ENCODE data around the gene CHST8.

The CHST8 gene

DNA sequence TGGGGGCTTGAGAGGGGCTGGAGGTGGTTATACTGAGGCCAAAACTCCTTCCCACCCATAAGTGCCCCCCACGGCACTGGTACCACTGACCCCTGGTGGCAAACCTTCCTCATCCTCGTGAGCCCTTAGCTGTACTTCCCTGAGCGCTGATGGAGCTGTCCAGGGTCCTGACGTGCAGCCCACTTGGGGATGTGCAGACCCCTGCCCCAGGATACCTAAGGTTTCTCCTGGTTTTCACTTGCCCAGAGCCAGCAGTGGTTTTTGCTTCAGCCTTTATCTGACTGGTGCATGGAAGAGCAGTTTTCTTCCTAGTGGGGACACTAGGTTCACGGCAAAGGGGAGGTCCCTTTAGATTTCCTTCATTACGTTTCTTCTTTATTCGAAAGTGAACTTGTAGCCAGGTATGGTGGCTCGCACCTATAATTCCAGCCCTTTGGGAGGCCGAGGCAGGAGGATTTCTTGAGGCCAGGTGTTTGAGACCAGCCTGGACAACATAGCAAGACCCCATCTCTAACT, 146.2 kb downstream of the CHST8 start:
- DNase-seq (ENCODE audit: low spot score), result no peak

- no peak for DNase-seq (ENCODE audit: low spot score)
Observed at GRCh38 chr19:33769208-33769607, 147.5 kb downstream of the CHST8 start.

DNA sequence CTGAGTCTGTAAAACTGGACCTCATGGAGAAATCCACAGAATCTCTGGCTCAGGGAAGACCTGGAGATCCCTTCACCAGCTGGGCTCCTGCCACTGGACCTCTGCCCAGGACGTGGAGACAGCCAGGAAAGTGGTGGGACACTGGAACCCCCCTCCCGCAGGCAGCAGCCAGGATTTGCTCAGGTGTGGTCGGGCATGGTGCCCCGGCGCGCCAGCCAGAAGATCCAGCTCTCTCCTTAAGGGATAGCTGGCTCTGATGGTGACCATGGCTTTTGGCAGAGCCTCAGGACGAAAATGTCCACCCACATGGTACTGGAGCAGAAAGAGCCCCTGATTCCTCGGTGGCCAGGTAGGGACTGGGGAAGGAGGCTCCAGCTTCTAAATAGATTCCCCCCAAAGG, 148.4 kb downstream of the CHST8 start:
- DNase-seq (ENCODE audit: low spot score), result no peak

DNA sequence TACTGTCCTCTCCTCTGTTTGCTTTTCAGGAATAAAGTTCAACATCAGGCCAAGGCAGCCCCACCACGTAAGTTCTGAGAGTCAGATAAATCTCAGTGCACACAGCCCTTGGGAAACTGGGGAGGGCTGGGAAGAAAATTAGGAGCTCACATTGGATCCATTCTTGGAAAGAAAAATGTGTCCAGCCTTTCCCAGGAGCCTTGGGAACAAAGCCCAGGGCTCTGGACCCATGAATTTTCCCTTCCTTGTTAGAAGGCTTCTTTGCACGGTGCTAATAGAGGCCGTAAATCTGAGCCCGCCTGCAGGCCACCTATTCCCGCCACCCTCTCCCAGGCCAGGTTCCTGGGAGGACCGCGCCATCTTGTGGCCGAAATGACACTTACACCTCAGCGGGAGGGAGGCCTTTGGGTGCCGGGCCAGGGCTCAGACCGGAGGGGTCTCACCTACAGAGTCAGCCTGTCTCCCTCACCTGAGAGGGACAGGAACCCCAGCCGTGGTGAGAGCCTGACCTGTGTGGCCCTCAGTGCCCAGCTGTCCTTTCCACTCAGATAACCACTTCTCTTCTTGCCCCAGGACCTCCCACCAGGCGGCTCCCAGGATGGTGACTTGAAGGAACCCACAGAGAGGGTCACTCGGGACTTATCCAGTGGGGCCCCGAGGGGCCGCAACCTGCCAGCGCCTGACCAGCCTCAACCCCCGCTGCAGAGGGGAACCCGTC, 149.8 kb downstream of the CHST8 start:
- DNase-seq (ENCODE audit: low spot score), result peak; percentile 60

GRCh38 chr19:33772102-33772857, 150.5 kb downstream of the CHST8 start:
- DNase-seq (ENCODE audit: low spot score), result no peak

- no peak for DNase-seq (ENCODE audit: low spot score)
Observed at GRCh38 chr19:33772858-33773180, 151.1 kb downstream of the CHST8 start.

DNA sequence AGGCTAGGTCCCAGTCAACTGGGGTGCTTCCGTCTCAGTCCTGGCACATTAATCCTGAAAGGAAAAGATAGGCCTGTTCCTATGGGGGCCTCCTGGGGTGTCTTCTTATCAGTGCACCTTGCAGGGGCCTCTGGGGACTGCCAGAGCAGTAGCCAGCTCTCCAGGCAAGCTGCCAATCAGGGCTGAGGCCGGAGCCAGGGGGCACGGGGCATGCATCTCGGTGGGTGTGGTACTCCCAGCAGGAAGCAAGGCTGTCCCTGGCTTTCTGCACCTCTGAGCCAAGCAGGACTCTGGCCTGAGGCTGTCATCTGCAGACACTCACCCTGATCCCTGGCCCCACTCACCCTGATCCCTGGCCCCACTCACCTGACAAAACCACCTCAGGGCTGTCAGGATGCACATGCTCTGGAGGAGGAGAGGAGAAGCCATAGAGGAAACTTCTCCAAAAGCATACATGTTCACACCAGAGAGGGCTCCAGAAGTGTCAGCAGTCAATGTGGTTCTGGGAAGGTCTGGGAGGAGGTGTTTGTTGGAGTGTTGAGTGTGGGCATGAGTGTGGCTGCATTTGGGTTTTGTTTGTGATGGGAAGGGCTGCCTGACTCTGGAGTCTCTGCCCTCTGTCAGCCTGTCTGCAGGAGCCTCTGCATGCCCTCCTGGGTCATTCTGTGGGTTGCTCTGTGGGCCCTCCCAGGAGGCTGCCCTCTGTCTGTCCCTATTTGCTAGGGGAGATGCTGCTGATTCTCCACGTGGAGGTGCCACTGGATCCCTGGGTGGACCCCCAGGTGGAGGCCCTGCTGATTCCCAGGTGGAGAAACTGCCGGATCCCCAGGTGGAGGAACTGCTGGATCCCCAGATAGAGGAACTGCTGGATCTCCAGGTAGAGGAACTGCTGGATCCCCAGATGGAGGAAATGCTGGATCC, 152.2 kb downstream of the CHST8 start:
- no peak for DNase-seq (ENCODE audit: low spot score)

GRCh38 chr19:33774751-33775150, 153.0 kb downstream of the CHST8 start:
- DNase-seq (ENCODE audit: low spot score), result no peak

DNA sequence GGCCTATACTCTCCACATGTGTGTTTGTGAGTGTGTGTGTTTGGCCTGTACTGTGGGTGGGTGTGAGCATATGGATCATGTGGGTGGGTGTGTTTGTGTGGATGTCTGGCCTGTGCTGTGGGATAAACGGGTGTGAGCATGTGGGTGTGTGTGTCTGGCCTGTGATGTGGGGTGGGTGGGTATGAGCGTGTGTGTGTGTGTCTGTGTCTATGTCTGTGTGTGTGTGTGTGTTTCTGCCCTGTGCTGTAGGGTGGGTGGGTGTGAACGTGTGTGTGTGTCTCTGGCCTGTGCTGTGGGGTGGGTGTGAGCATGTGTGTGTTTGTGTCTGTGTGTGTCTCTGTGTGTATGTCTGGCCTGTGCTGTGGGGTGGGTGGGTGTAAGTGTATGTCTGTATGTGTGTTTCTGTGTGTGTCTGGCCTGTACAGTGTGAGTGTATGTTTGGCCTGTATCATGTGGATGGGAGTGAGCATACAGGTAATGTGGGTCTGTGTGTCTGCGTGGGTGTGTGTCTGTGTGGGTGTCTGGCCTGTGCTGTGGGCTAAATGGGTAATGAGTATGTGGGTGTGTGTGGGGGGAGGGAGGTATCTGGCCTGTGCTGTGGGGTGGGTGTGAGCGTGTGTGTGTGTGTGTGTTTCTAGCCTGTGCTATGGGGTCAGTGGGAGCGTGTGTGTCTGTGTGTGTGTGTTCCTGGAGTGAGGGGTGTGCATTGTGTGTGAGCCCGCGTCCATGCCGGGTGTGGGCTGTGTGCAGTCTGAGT, 154.2 kb downstream of the CHST8 start:
- DNase-seq (ENCODE audit: low spot score), result no peak

GRCh38 chr19:33777351-33777750, 155.6 kb downstream of the CHST8 start:
- DNase-seq (ENCODE audit: low spot score), result no peak

DNA sequence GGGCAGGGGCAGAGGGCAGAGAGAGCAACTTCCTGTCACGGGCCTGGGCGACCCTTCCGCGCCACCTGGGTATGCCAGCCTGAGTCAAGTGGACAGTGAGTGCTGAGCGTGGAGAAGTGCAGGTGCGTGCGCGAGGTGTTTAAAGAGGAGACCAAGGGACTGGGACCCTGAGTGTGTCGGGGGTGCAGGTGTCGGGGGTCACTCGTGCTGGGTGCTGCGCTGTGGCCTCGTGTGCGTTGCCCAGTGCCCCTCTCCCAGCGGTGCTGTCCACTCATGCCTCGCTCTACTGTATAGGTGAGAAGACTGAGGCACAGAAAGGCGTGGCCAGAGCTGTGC, 156.0 kb downstream of the CHST8 start:
- DNase-seq (ENCODE audit: low spot score), result no peak

DNA sequence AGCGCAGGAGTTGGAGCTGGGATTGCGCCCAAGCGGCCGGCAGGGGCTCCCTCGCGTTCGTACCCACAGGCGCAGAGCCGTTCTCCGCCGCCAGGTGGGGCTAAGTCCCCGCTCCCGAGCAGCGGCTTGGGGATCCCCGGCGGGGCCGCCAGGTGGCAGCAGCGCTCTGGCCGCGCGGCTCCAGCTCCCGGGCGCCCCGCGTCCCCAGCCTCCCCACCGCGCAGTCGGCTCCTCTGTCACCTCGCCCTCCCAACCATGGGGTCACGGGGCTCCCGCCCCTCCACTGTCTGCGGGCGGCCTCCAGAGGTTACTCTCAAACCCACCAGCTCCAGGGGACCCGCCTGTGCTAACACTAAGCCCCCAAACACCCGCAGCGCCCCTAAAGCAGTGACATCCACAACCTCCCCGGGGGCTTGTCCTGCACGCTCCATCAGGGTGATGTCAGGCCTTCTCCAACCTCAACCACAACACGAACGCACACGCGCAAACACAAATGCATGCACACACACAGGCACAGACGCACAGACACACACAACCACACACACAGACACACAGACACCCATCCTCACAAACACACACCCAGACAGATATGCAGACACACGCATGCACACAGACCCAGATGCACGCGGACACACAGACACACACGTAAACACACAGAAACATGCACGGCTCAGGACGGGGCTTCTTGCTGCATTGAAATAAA, 156.5 kb downstream of the CHST8 start:
- peak; percentile 94 for DNase-seq (ENCODE audit: low spot score)

DNA sequence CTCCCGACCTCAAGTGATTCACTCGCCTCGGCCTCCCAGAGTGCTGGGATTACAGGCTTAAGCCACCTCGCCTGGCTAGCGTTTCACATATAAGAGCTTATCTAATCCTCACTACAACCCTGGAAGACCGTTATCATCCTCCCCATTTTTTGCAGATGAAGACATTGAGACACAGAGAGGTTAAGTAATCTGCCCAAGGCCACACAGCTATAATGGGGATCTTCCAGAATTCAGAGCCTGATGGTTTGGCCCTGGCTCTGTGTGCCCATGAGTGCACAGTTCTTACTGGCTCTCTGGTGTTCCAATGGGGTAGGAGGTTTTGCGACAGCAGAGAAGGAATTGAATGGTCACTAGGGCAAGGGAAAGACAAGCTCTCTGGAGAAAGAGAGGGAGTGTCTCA, 158.1 kb downstream of the CHST8 start:
- DNase-seq (ENCODE audit: low spot score), result no peak

DNA sequence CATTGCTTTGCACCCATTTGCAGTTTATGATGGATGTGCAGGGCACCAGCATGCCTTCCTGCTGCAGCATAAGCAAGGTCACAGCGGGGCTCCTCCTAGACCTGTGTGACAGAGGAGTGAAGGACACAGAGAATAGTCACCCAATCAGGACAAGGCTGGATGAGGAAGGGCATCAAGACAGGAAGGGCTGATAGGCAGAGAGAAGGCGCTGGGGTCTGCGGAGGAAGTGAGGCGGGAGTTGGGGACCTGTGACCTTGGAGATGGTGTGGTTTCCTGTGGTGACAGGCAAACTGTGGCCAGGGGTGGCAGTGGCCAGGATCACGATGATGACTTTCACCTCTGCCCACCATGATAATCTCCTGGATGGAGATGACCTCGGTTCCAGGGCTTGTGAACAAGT, 158.5 kb downstream of the CHST8 start:
- no peak for DNase-seq (ENCODE audit: low spot score)

GRCh38 chr19:33780746-33781145, 159.0 kb downstream of the CHST8 start:
- DNase-seq (ENCODE audit: low spot score), result no peak

DNA sequence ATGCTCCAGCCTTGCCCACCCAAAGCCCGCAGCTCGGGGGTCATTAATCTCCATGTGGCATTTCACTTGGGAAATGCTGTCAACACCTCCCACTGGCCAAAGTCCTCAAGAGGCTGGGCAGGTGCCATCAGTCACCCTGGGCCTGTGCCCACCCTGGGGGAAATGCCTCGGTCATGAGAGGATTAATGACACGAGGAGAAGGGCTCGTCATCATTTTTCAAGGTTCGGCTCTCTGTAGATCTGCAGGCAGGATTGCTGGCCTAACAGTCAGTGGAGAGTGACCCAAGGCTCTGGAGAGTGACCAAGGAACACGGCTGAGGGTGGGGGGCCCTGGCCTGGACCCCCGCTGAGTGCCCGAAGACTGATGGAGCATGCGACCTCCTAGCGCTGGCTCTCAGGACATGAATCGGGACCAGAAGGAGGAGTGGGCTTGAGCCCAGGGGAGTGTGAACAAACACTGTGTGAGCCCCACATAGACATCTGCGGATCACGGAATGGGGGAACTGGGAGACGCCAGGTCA, 159.7 kb downstream of the CHST8 start:
- no peak for DNase-seq (ENCODE audit: low spot score)

- DNase-seq (ENCODE audit: low spot score), result no peak
Observed at GRCh38 chr19:33781996-33782395, 160.2 kb downstream of the CHST8 start.

GRCh38 chr19:33784432-33784831, 162.7 kb downstream of the CHST8 start:
- DNase-seq (ENCODE audit: low spot score), result no peak

DNA sequence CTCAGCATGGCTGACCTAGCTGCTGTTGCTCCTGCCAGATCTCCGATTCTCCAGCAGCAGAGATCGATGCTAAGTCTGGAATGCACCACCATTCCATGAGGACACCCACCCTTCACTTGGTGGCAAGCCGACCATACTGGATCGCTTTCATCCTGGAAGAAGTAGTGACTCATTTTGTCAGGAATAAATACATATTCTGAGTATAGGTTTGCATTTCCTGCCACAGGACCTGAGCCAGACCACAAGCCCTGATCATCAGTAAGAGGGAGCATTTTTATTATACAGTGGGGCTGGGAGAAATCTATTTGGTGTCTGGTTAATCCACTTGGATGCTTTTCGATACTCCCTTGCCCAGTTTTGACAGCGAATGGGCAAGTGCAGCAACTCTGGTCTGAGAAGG, 164.0 kb downstream of the CHST8 start:
- no peak for DNase-seq (ENCODE audit: low spot score)

DNA sequence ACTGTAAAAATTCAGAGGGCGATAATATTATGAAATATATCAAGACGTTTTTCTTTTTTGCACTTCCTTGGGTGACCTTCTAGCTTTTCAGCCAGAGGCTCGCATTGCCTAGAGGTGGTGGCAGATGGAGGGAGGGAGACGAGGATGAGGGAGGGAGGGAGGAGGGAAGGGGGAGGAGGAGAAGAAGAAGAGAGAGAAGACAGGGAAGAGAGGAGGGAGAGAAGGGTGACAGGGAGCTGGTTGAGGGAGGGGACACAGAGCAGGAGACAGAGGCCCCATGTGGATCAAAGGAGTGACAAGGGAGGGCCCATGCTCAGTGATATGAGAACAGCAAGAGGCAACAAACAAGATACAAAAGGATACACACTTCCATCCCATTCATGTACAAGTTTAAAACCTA, 166.9 kb downstream of the CHST8 start:
- no peak for DNase-seq (ENCODE audit: low spot score)

GRCh38 chr19:33789344-33789743, 167.6 kb downstream of the CHST8 start:
- no peak for DNase-seq (ENCODE audit: low spot score)
